LNCaP clone FGC (cell line): ENCODE measurements around the gene ESPN.

Experiments used
- DNase-seq: peaks from one replicate; pipeline ENCODE4 v3.0.0-alpha.2; 2011; ENCODE audit warnings: low read depth
- H3K4me3 ChIP-seq: 2 replicates; pipeline ENCODE4 v1.5.1; 2011; ENCODE audit warnings: mild to moderate bottlenecking, low read depth, low read length, control low read depth
- TF ChIP-seq, protein P1 (sequence below): IDR thresholded peaks from 2 replicates; pipeline ENCODE4 v1.5.1; 2012; ENCODE audit warnings: mild to moderate bottlenecking; ENCODE audit not compliant: control insufficient read depth, insufficient read depth; ENCODE audit errors: extremely low read depth

ESPN gene

DNA sequence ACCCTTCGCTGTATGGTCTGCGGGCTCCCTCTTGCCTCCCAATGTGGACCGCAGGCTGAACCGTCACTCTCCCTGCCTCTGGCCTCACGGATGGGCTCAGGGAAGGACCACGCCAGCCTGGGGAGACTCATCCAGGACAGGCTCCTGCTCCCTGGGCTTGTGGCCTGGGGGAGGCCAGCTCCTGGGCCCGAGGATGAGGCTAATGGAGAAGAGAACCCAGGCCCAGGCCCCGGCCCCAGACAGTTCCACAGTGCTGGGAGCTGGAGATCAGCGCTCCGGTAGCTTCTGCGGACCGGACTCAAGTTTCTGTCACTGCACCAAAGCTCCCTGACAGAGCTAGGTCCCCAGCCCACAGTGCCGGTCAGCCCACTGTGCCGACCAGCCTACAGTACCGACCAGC, 80.3 kb downstream of the ESPN start:
- no peak overlapping the region for H3K4me3 ChIP-seq
- no peak for DNase-seq
- TF ChIP-seq, protein P1, sequence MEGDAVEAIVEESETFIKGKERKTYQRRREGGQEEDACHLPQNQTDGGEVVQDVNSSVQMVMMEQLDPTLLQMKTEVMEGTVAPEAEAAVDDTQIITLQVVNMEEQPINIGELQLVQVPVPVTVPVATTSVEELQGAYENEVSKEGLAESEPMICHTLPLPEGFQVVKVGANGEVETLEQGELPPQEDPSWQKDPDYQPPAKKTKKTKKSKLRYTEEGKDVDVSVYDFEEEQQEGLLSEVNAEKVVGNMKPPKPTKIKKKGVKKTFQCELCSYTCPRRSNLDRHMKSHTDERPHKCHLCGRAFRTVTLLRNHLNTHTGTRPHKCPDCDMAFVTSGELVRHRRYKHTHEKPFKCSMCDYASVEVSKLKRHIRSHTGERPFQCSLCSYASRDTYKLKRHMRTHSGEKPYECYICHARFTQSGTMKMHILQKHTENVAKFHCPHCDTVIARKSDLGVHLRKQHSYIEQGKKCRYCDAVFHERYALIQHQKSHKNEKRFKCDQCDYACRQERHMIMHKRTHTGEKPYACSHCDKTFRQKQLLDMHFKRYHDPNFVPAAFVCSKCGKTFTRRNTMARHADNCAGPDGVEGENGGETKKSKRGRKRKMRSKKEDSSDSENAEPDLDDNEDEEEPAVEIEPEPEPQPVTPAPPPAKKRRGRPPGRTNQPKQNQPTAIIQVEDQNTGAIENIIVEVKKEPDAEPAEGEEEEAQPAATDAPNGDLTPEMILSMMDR = no peak

DNA sequence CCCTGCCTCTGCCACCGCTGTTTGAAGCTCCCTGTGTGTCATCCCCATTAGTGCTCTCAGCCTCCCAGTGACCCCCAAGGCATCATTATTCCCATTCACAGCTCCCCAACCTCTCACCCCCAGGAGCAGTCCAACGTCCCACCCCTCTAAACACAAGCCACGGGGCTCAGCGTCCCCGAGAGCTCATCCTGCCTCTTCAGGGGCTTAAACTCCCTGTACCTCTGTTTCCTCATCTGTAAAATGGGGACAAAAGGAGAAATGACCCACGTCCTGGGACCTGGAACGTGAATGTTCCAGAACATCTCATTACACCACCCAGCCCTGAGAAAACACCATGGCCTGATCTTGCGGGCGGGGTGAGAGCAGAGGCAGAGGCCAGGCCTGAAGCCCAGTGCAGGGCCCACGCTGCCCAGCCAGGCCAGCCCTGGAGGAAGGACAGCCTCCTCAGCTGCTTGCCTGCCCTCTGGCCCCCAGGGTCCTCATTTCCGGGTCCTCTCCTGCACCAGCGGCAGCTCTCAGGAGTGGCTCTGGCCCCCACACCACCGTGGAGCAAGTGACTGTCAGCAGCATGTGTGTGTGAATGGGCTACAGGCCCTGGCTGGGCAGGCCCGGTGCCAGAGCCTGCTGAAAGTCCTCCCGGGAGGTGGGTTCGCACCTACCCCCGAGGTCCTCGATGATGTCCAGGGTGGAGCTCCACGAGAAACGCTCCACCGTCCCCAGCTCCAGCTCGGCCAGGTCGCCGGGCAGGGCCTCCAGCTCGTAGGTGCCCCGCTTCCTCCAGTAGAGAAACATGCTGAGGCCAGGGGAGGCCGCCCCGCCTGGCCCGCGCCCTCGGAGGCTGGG, 81.0 kb downstream of the ESPN start:
- no peak for DNase-seq
- TF ChIP-seq, protein P1 = no peak
- H3K4me3 ChIP-seq = no peak overlapping the region

DNA sequence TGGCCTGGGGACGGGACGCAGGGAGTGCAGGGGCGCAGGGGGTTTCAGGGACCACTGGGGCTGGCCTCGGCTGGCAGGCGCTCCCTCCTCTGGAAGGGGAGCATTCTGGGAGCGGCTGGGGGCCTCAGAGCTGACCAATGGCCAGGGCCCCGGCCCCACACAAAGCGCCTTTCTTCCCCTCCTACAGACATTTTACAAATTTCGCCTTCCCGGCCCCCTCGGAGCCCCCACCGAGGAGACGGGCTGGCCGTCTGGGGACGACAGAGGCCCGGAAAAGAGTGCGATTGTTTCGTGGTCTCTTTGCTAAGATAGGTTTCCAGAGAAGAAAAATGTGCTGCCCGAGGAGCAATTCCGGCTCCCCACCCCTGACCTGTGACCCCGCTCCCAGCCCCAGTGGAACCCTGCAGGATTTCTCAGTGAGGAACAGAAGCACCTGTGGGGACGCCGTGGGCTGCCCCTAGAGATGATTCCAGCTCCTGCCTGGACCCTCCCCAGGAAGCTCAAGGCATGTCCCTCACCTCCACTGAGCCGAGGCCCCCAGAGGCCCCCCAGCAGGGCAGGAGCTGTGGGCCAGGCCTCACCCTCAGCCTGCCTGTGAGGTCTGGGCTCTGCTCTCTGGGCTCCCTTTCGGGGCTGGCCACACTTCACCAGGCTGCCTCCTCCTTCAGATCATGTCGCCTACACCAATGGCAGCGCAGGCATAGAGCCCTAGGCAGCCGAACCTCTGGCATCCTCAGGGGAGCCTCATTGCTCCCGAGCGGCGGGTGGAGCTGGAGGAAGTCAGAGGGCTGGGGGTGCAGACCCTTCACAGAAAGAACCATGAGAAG, 81.8 kb downstream of the ESPN start:
- no peak overlapping the region for H3K4me3 ChIP-seq
- DNase-seq = no peak
- TF ChIP-seq, protein P1 = no peak

DNA sequence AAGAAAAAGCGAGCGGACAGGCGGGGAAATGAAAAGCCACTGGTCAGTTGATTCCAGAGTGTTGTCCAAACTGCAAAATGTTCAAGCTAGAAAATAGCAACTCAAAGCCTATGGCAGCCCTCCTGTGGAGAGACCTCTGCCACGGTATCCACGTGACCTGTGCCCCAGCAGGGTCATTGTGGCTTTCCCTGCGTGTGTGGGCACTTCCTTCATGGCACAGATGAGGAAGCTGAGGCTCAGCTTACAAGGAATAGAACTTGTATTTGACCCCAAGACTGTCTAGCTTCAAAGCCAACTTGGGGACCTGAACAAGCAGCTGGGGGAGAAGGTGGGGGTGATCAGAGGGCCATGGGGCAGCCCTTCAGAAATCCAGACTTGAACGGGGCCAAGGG, 82.5 kb downstream of the ESPN start:
- no peak for DNase-seq
- no peak overlapping the region for H3K4me3 ChIP-seq
- TF ChIP-seq, protein P1 = no peak

DNA sequence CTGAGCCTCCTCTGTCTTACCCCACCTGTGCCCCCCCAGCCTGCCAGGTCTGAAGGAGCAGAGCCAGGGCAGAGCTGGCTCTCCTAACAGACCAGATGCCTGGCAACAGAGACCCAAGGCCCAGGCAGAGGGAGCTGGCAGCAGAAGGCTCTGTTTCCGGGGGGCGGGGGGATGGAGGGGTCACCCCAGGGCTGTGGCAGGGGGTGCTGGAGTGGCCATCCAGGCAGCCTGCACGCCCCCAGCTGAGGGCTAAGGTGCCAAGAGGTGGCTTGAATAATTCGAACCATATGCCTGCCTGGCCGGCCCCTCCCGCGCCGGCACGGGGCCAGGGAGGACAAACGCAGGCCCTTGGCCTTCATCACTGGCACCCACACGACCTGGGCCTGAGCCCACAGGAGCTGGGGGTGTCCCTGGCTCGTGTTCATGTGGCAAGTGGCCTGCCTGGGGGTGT, 82.9 kb downstream of the ESPN start:
- no peak for DNase-seq
- no peak overlapping the region for H3K4me3 ChIP-seq
- TF ChIP-seq, protein P1 = no peak

DNA sequence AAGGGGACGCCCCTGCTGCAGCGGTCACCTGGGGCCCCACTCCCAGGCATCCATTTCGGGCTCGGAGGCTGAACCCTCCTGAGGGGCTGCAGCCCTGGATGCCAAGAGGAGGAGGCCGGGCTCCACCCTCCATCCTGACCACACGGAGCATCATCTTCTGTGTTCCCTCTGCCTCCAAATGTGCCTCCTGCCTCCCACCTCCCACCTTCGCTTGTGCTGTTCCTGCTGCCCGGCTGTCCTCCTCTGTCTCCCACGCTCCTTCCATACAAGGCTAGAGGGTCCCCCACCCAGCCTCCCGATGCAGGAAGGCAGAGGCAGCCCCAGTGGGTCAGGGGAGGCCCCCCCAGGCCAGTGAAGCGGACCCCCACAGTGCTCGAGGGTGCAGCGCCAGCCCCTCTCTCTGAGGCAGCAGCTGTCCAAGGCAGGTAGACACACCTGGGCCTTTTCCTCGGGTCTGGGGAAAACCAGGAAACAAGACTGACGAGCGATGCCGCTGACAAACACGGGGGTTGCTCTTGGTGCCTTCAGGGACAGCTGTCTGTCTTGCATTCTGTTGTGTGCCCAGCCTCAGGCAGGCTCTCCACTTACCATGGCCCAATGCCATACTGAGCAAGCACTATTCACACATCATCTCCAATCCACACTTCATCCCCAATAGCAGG, 83.7 kb downstream of the ESPN start:
- no peak overlapping the region for H3K4me3 ChIP-seq
- DNase-seq = no peak
- TF ChIP-seq, protein P1 = no peak
